ENCODE measurements around the gene WAC.

DNA sequence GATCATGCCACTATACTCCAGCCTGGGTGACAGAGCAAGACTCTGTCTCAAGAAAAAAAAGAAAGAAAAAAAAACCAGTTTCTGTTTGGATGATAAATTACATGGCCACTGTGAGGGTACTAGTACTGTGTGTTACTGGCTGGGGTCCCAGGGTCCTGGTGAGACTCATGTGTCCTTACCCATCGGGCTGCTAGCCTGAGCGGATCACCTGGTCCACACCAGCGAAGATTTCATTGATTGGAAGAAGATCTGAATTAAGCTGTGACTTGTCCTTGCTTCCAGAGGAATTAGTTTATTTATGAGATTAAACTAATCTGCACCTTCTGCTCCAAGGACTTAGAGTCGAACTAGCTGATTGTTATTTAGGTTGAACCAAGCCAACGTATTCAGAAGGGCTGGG lies 104.4 kb downstream of the WAC start:
- TF ChIP-seq TARDBP (IDR thresholded peaks at IDR 0.05) (no peak), NFRKB (IDR thresholded peaks at IDR 0.05) (no peak), ZNF384 (IDR thresholded peaks at IDR 0.05) (no peak), FOXM1 (IDR thresholded peaks at IDR 0.05; ENCODE audit: borderline replicate concordance) (no peak), ARNT (IDR thresholded peaks at IDR 0.05) (no peak), SP1 (IDR thresholded peaks at IDR 0.05) (no peak), L3MBTL2 (conservative IDR thresholded peaks at IDR 0.05) (no peak), ELF4 (IDR thresholded peaks at IDR 0.05) (no peak), SUZ12 (IDR thresholded peaks at IDR 0.05) (no peak)
